ENCODE data around the gene NAV2. TPM values are rescaled to one million over a fixed set of nuclear protein-coding genes. Genes with fewer than 3 reads are reported as not detected.

The NAV2 gene
- total RNA-seq, 1 experiment from 2014 or later = 2.1 TPM

- ATAC-seq (no peak), DNase-seq (ENCODE audit: low read depth, low spot score) (no peak)
- CTCF ChIA-PET = no interaction called here
- TF ChIP-seq CEBPB (IDR thresholded peaks at IDR 0.05; ENCODE audit: low read depth) (no peak), JUND (IDR thresholded peaks at IDR 0.05) (no peak), ZFX (IDR thresholded peaks at IDR 0.05) (no peak), EZH2phosphoT487 (IDR thresholded peaks at IDR 0.05; ENCODE audit: borderline replicate concordance) (no peak), FOSL1 (IDR thresholded peaks at IDR 0.05; ENCODE audit: low read depth) (no peak), SP1 (IDR thresholded peaks at IDR 0.05; ENCODE audit: low read depth) (no peak), ELF1 (IDR thresholded peaks at IDR 0.05; ENCODE audit: borderline replicate concordance, low read depth) (no peak), CTCF (IDR thresholded peaks at IDR 0.05 in 2 of 3, conservative IDR thresholded peaks at IDR 0.05 in 1 of 3; ENCODE audit: borderline replicate concordance in 1 of 3, insufficient read depth in 1 of 3, low read depth in 2 of 3, low read length in 2 of 3) (no peak), POLR2A (IDR thresholded peaks at IDR 0.05; ENCODE audit: borderline replicate concordance, extremely low read depth, insufficient read depth, insufficient read length) (no peak)
- H4K20me1 ChIP-seq (ENCODE audit: insufficient read depth) = no peaks in the 10 kb centered on the region
- H3K27me3 ChIP-seq (ENCODE audit: insufficient read depth, low read length) = no peaks in the 10 kb centered on the region; the same call in 1 of the 2 replicates
- H3K9me3 ChIP-seq (ENCODE audit: control insufficient read depth in 1 of 2, insufficient read depth in 1 of 2, low read depth in 1 of 2, low read length in 2 of 2) = no peaks in the 10 kb centered on the region
- H3K9me2 ChIP-seq (ENCODE audit: insufficient read depth) = no peaks in the 10 kb centered on the region
- H3K36me3 ChIP-seq (ENCODE audit: control insufficient read depth in 1 of 2, insufficient read depth in 2 of 2, low read length in 2 of 2) = no peaks in the 10 kb centered on the region
- POLR2A ChIA-PET = no interaction called here
- H3K9ac ChIP-seq (ENCODE audit: low read length) = no peak overlapping the region
- H2AFZ ChIP-seq (ENCODE audit: low read depth, low read length, poor library complexity, severe bottlenecking) = no peak overlapping the region
- no TSS peak for BruUV-seq (replicated peaks)
- RAD21 ChIA-PET (ENCODE audit: low non-redundant PET in 1 of 2, low total read pairs in 2 of 2, uncharacterized antibody in 2 of 2, unreplicated experiment in 2 of 2) = no interaction called here
- H3K4me3 ChIP-seq (replicated peaks in 1 of 2; ENCODE audit: low read depth in 1 of 2, low read length in 2 of 2) = no peak overlapping the region
- H3K4me1 ChIP-seq (ENCODE audit: control insufficient read depth in 1 of 2, insufficient read depth in 2 of 2, low read length in 2 of 2) = no peaks in the 10 kb centered on the region
- H3K79me2 ChIP-seq (ENCODE audit: insufficient read depth, low read length) = no peaks in the 10 kb centered on the region
- H3K27ac ChIP-seq (ENCODE audit: low read depth, low read length) = no peak overlapping the region
- intact Hi-C loops (cut with micrococcal nuclease) = no loop called here
- no peak overlapping the region for H3K4me2 ChIP-seq (ENCODE audit: low read length)
Measured at GRCh38 chr11:19691815-19692500, 20.7 kb upstream of the NAV2 start.

- Histone ChIP-seq H3K27ac (ENCODE audit: low read depth, low read length) (no peak overlapping the region), H3K9me3 (ENCODE audit: control insufficient read depth in 1 of 2, insufficient read depth in 1 of 2, low read depth in 1 of 2, low read length in 2 of 2) (no peaks in the 10 kb centered on the region), H3K79me2 (ENCODE audit: insufficient read depth, low read length) (no peaks in the 10 kb centered on the region), H3K9ac (ENCODE audit: low read length) (no peak overlapping the region), H3K36me3 (ENCODE audit: control insufficient read depth in 1 of 2, insufficient read depth in 2 of 2, low read length in 2 of 2) (no peaks in the 10 kb centered on the region), H3K9me2 (ENCODE audit: insufficient read depth) (no peaks in the 10 kb centered on the region), H4K20me1 (ENCODE audit: insufficient read depth) (no peaks in the 10 kb centered on the region), H2AFZ (ENCODE audit: low read depth, low read length, poor library complexity, severe bottlenecking) (no peak overlapping the region), H3K4me1 (ENCODE audit: control insufficient read depth in 1 of 2, insufficient read depth in 2 of 2, low read length in 2 of 2) (peaks cover 0 to 2% of the 10 kb centered on the region in 2 experiments; a peak in 1 of 4 replicates), H3K4me2 (ENCODE audit: low read length) (no peak overlapping the region), H3K27me3 (ENCODE audit: insufficient read depth, low read length) (no peaks in the 10 kb centered on the region; the same call in 1 of the 2 replicates), H3K4me3 (replicated peaks in 1 of 2; ENCODE audit: low read depth in 1 of 2, low read length in 2 of 2) (no peak overlapping the region)
- ChIA-PET POLR2A (no interaction called here), RAD21 (ENCODE audit: low non-redundant PET in 1 of 2, low total read pairs in 2 of 2, uncharacterized antibody in 2 of 2, unreplicated experiment in 2 of 2) (no interaction called here), CTCF (no interaction called here)
- intact Hi-C loops (cut with micrococcal nuclease) = no loop called here
- ATAC-seq (no peak), DNase-seq (ENCODE audit: low read depth, low spot score) (no peak)
- TF ChIP-seq POLR2AphosphoS5 (IDR thresholded peaks at IDR 0.05; ENCODE audit: low read depth, low read length) (no peak), EGR1 (IDR thresholded peaks at IDR 0.05; ENCODE audit: low read depth) (no peak), SRF (IDR thresholded peaks at IDR 0.05; ENCODE audit: low read depth) (no peak), YY1 (IDR thresholded peaks at IDR 0.05; ENCODE audit: extremely low read depth, insufficient replicate concordance, low read depth, low read length) (no peak), JUND (IDR thresholded peaks at IDR 0.05) (no peak), SP1 (IDR thresholded peaks at IDR 0.05; ENCODE audit: low read depth) (no peak), ZBTB33 (IDR thresholded peaks at IDR 0.05; ENCODE audit: extremely low read depth, insufficient replicate concordance, low read length) (no peak), ELF1 (IDR thresholded peaks at IDR 0.05; ENCODE audit: borderline replicate concordance, low read depth) (no peak), ATF3 (IDR thresholded peaks at IDR 0.05) (no peak), RAD21 (IDR thresholded peaks at IDR 0.05; ENCODE audit: low read depth) (no peak)
- no TSS peak for BruUV-seq (replicated peaks)
Measured at GRCh38 chr11:19693146-19693545, 19.5 kb upstream of the NAV2 start.

All from HCT116 (cell line).